Right lobe of liver (tissue), 4 donors: Measurements from ENCODE around the gene MRPS6.

Experiments
- POLR2A ChIP-seq: fragments of 450-650 bp; IDR thresholded peaks from one replicate; pipeline ENCODE4 v1.6.1; 2017; ENCODE audit warnings: antibody characterized with exemption, mild to moderate bottlenecking
- TF ChIP-seq, protein P1 (sequence below), 4 donors: fragments of 200-600 bp in 3 of 4; fragments of 450-650 bp in 1 of 4; IDR thresholded peaks; one replicate each; pipeline versions ENCODE4 v1.5.1 to v1.8.0; 2016 to 2022; ENCODE audit warnings: antibody characterized with exemption in 4 of 4, mild to moderate bottlenecking in 2 of 4
- donor health status: DM: no; HTN: no; CAD: no.
- donor health status: DM: no; HTN: no; CAD: no.
- donor health status: DM: no; HTN: yes; CAD: no.

DNA sequence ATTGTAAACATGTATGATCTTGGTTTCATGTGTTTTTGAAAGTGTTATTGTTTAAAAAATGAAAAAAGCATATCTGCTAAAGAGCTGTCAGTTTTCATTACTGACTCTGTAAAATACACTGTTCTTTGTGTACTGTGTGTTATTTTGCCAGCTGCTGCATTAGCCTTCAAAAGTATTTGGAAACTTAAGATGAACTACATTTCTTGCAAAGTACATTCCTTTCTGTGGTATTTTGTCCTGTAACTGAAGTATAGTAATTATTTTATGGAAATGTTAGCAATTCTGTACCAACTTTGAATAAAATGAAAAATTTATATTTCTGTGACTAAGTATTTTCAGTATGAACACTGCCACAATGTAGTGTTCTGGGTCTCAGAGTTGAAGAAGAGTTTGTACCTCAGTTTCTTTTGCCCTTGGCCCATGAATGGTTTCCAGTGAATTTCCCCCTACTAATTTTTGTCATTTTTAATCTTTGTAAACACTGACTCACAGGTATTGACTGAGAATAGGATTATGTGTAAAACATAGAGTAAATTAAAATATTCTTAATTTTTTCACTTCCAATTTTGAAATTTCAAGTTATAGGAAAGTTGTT is 32.7 kb downstream of the MRPS6 start:
- TF ChIP-seq POLR2A: no peak
- TF ChIP-seq, protein P1, sequence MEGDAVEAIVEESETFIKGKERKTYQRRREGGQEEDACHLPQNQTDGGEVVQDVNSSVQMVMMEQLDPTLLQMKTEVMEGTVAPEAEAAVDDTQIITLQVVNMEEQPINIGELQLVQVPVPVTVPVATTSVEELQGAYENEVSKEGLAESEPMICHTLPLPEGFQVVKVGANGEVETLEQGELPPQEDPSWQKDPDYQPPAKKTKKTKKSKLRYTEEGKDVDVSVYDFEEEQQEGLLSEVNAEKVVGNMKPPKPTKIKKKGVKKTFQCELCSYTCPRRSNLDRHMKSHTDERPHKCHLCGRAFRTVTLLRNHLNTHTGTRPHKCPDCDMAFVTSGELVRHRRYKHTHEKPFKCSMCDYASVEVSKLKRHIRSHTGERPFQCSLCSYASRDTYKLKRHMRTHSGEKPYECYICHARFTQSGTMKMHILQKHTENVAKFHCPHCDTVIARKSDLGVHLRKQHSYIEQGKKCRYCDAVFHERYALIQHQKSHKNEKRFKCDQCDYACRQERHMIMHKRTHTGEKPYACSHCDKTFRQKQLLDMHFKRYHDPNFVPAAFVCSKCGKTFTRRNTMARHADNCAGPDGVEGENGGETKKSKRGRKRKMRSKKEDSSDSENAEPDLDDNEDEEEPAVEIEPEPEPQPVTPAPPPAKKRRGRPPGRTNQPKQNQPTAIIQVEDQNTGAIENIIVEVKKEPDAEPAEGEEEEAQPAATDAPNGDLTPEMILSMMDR (IDR thresholded peaks at IDR 0.05): no peak
